ENCODE measurements around the gene MYOG.

Gene MYOG

DNA sequence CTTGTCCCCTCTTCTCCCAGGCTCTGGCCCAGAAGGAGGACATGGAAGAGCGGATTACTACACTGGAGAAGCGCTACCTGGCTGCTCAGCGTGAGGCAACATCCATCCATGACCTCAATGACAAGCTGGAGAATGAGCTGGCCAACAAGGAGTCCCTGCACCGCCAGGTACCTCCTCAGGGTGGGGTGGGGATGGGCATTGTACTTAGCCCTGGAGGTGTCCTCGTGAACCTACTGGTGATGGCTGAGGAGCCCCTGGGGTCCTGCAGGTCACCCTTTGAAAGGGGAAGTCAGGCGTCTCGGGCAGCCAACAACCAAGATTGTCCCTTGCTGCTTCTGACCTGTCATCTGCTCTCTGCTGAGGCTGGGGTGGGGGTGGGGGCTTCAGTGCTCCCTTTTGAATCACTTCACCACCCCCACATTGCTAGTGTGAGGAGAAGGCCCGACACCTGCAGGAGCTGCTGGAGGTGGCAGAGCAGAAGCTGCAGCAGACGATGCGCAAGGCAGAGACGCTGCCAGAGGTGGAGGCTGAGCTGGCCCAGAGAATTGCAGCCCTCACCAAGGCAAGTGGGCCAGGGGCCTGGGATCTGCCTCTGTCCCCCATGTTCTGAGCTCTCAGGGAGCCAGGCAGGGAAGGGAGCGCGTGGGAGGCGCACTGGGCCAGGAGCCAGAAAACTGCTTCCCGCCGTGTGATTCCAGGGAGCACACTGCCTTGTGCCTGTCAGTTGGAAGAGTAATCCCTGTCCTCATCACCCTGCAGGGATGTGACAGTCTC lies 39.8 kb downstream of the MYOG start:
- DNase-seq: no peak

DNA sequence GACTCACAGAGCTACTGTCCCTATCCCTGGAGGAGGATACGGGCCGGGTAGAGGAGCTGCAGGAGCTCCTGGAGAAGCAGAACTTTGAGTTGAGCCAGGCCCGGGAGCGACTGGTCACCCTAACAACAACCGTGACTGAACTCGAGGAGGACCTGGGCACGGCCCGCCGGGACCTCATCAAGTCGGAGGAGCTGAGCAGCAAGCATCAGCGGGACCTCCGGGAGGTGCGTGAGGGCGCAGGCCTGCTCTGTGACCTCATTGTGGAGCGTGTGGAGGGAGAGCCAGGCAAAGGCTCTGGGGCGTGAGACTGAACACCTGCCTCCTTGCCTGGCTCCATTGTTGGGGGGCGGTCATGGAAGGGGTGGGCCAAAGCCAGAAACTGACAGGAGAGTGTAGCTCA lies 40.5 kb downstream of the MYOG start:
- no peak for DNase-seq

DNA sequence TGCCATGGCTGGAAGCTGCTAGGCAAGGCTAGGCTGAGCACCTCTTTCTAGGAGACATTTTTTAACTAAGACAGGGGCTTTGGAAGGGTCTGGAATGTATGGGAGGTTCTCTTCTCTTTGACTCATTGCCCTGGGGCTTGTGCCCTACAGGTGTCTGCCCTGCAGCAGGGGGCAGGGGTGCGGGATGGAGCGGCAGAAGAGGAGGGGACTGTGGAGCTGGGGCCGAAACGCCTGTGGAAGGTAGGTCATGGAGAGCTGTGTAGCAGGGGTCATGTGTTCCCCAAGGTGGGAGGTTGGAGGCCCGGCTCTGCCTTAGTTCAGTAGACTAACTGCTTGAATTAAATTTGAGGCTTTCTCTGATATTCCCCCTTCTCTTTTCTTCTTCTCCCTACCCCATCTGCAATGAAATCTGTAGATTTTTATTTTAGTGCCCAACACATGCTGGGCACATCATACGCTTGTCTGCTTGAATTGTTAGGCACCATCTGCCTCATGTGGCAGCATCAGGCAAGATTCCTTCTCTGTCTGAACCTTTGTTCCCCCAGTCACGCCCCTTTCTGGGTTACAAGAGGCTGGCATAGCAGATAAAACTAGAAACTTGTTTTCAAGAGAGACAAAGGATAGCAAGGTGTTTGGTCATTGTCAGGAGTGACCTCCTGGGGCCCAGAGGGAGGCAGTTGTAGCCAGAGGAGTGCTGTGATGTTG lies 41.1 kb downstream of the MYOG start:
- DNase-seq: no peak

GRCh38 chr1:203043830-203044545 lies 41.8 kb downstream of the MYOG start:
- DNase-seq: no peak

- no peak for DNase-seq
These were observed 44.4 kb downstream of the MYOG start for GRCh38 chr1:203041351-203041932.

GRCh38 chr1:203040513-203041275 lies 45.1 kb downstream of the MYOG start:
- DNase-seq: no peak

GRCh38 chr1:203039609-203040512 lies 46.0 kb downstream of the MYOG start:
- no peak for DNase-seq

DNA sequence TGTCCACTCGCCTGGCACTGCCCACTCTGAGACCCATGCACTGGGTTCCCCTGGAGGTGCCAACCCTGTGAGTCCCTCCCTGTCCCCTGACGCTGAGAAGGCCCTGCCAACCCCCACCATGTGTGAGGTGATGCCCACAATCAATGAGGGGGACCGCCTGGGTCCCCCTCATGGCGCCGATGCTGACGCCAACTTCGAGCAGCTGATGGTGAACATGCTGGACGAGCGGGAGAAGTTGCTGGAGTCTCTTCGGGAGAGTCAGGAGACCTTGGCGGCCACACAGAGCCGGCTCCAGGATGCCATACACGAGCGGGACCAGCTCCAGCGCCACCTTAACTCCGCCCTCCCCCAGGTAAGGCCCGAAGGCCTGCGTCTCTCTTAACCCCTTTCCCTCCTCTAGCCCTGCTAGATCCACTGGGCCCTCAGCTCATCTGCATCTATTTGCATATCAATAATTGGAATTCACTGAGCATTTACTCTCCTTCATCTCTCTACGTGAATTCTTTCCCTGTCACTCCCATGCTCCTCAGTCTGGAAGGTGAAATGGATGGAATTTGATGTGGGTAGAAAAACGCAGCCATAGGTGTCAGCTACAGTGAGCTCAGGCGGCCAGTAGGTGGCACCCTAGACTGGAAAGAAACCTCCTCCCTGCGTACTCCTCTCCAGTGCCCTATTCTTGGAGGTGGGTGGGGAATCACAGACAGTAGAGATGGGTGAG lies 46.8 kb downstream of the MYOG start:
- peak; percentile 65 to 67 for DNase-seq

DNA sequence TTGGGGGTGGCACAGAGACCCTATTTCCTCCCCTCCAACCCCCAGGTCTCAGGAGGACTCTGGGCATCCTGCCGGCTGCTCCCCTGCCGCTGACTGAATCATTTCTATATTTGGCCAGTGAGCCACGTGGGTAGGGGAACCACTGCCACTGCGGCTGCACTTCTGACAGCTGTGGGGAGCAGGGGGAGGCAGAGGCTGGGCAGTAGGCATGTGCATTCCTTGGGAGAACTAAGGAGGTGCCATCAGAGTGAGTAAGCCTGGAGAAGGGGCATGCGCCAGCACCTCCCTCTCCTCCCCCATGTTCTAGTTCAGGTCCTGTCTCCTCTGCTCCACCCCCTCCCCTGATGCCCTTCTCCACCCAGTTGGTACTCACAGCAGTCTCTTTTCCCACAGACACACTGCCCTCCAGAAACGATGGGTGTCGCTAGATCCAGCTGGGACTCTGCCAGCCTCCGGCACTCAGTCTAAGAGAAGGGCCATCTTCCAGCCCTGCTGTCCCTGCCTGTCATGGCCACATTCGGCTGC lies 47.5 kb downstream of the MYOG start:
- no peak for DNase-seq

GRCh38 chr1:203037509-203038190 lies 48.2 kb downstream of the MYOG start:
- DNase-seq: no peak

DNA sequence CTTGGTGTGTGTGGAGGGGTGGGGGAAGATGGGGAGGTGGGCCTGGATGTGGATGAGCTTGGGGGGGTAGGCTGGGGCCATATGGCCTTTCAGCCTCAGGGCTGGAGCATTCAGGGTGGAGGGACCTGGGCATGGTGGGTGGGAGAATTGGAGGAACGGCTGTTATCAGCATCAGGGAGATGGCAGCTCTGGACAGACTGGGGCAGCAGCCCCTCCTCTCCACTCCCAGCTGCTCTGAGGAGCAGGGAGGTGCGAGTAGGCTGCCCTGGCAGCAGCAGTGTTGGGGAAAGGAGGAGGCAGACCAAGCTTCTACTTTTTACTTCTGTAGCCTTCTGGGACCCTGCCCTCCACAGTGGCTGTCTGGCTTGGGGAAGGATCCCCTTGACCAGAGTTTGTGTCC lies 49.3 kb downstream of the MYOG start:
- no peak for DNase-seq

DNA sequence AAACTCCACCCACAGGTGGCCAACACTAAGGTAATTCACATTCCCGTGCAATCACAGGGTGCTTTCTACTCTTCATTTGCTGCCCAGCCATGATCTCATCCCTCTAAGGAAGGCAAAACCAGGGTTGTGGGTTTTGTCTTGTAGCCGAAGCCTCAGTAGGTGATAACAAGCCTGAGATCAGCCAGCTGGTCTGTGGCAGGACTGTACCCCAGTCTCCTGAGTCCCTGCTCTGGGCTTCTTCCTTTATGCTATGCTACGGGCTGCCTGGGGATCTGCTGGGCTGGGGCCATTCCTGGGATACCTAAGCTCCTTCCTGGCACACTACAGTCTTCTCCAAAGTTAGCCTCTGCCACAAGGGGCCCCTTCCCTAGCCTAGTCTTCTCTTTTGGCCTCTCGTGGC lies 49.7 kb downstream of the MYOG start:
- DNase-seq: no peak

DNA sequence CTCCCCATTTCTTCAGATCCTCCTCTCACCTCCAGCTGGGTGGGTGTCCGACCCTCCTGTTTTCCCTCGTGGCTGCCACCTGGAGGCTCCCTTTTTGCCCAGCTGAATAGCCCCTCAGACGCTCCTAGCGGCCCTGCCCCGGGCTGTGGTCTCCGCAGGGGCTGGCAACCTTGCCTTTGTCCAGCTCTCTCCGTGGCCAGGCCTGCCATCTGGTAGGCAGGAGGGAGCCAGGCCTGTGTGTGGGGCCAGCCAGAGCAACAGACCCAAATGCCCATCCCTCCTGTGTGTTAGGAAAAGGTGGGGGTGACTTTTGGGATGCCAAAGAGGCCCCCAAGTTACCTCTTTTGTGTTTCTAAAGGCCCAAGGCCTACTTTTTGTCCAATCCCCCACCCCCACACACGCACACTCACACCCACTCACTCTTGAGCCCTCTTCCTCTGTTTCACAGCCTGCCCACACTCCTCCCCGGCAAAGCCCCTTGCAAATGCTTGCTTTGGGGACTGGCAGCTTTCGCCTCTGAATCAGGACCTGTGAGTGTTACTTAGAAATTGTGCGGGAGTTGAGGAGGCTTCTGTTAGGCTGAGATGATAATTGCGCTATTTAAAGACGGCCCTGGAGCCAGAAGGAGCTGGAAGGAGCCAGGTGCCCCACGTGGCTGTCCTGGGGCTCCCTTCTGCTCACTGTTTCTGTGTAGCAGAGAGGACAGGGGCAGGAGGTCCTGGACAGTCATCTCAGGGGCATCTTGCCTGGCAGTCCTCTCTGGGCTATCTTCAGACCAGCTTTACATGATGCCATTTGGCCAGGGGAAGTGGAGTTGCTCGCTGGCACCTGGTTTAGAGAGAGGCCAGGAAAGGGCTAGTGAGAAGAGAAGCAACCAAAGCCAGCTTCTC lies 50.5 kb downstream of the MYOG start:
- no peak for DNase-seq

DNA sequence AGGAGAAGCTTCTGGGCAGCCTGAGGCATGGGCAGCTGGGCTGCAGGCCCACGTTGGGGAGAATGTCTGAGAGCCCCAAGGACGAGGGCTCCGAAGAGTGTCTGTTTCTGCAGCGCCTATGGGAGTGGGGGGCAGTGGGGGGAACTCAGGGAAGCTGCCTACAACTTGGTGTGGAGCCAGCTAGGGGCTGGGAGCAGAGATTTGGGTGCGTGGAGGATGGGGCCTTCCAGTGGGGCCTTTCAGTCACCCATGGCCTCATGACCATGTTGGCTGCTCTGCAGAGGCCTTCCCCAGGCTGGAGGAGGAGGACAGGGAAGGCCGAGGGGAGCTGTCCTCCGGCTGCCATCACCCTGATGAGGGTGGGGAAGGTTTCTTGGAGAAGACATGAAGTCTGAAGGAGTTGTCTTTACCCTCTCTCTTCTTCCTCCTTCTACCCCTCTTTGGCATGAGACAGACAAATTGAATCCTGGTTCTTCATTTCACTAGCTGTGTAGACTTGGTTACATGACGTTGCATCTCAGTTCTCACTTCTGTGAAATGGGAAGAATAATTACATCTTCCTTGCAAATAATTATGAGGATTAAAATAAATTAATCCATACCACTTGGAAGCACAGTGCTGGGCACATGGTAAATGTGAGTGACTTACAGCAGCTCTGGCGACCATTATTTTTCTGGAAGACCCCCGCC lies 51.2 kb downstream of the MYOG start:
- no peak for DNase-seq

DNA sequence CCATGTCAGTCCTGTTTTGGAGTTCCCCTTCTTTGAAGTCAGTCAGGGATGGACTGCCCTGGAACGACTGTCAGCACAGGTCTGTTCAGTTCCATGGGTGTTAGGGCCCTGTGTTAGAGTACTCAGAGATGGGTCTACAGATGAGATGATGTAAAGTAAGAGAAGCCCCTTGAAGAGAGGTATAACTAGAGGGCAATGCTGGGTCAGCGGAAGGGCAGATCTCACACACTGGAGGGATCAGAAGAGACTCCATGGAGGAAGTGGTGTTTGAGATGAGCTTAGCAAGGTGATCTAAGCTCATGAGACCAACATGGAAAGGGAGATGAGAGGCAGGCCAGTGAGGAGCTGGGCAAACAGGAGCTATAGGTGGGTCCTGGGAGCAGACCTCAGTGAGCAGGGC lies 51.9 kb downstream of the MYOG start:
- DNase-seq: no peak

GRCh38 chr1:203033287-203033686 lies 52.5 kb downstream of the MYOG start:
- DNase-seq: no peak
